K562 (cell line): Measurements from ENCODE around the gene LRRK1.

Experiments used
- FOS ChIP-seq: IDR thresholded peaks from 3 replicates; pipeline ENCODE4 v1.6.1; 2011; ENCODE audit not compliant: insufficient read length; ENCODE audit errors: extremely low read depth
- ZNF224 ChIP-seq: sonication (generic); formaldehyde crosslinking; IDR thresholded peaks from 2 replicates; pipeline ENCODE4 v1.8.0; 2022; ENCODE audit warnings: mild to moderate bottlenecking, missing genetic modification reagents

DNA sequence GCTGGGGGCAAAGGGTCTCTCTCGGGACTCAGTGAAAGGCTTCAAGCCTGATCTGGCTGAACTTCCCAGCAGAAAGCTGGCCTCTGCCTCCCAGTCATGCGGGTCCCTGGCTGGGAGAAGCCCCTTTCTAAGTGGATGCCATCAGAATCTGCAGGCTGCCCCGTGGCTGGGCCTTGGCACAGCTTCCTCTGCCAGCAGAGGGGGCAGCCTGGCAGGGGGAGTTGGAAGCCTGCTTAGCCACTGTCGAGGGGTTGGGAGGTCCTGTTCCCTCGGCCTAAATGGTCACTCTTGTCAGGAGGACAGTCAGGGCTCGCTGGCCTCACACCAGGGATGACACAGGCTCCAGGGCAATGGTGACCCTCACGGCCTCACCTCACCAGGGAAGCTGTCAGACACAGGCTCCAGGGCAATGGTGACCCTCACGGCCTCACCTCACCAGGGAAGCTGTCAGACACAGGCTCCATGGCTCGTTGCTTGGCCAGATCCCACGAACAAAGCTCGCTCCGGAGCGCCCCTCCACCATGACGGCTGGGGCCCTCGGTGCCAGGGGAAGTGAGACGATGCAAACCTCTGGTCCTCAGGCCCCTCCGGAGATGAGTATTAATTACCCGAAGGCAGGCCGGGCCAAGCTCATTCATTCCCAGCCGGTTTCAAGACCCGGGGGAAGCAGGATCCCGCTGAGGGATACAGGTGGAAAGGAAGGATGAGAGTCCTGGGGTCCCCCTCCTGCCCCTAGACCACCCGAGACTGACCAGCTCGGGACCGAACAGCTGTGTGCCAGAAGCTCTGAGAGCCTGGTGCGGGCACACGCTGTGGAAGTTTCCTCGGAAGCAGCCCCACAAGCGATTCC is 181.7 kb downstream of the LRRK1 start:
- TF ChIP-seq ZNF224 (CRISPR knock-in tag): no peak
- TF ChIP-seq FOS: no peak
